NCI-H226 (cell line): Measurements from ENCODE around the gene FBN2.
A peak's percentile ranks its signal among the peaks of the same experiment; 100 is the strongest.

Experiments
- DNase-seq: peaks from one replicate; pipeline ENCODE4 v3.0.0-alpha.2; 2015

The FBN2 gene

GRCh38 chr5:128287740-128288139 lies 250.3 kb downstream of the FBN2 start:
- no peak for DNase-seq

GRCh38 chr5:128284236-128284635 lies 253.8 kb downstream of the FBN2 start:
- DNase-seq: peak; percentile 60

- DNase-seq: no peak
Observed at GRCh38 chr5:128279345-128279744, 258.7 kb downstream of the FBN2 start.

DNA sequence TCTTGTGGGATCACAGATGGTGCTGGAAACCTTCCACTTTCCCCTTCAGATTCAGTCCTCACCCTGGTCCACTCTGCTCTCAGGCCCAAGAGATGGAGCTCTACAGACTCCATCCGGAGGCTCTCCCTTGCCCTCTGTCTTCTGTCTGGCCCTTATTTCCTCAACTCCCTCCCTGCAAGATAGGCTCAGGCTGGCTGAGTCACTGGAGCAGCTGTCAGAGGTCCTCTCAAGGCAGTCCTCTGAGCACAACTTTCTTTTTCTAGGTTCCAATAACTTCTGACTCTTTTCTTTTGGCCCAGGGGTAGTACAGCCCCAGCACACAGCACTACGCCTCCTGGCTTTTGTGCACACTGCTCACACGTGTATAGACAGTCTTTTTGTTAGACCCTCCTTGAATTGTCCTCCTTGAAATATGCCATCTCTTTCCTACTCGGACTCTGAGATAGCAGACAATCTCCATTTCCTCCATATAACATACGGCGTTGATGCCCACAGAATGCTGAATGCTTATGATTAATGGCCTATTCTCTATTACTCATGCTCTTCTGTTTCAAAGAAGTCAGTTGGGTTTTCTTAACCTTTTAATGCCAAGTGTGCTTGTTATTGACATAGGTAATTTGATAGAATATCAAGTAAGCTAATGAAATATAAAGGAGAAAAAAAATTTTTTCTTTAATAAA lies 261.4 kb downstream of the FBN2 start:
- DNase-seq: peak; percentile 85

- no peak for DNase-seq
Observed at GRCh38 chr5:128274441-128274840, 263.6 kb downstream of the FBN2 start.

- DNase-seq: no peak
Observed at GRCh38 chr5:128273736-128274135, 264.3 kb downstream of the FBN2 start.

GRCh38 chr5:128271859-128272464 lies 266.1 kb downstream of the FBN2 start:
- DNase-seq: peak; percentile 77

DNA sequence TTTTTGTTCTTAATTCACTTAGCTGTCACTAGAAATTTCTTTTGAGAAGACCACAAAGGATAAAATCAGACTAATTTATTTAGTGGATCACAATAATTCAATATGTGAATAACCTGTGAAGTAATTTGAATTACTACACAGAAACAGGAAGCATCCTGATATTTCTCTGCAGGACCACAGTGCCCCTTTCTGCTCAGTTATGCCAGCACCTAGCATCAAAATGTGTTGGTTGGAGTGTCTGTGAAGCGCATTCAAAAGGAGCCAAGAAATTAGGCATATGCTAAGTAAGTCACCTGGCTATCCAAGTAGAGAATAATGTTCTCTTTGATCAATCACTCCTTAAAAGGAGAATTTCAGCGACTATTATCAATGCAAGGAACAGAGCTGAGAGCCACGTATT lies 267.0 kb downstream of the FBN2 start:
- DNase-seq: no peak

- no peak for DNase-seq
Observed at GRCh38 chr5:128264564-128265360, 273.3 kb downstream of the FBN2 start.

GRCh38 chr5:128263357-128263756 lies 274.7 kb downstream of the FBN2 start:
- DNase-seq: no peak

DNA sequence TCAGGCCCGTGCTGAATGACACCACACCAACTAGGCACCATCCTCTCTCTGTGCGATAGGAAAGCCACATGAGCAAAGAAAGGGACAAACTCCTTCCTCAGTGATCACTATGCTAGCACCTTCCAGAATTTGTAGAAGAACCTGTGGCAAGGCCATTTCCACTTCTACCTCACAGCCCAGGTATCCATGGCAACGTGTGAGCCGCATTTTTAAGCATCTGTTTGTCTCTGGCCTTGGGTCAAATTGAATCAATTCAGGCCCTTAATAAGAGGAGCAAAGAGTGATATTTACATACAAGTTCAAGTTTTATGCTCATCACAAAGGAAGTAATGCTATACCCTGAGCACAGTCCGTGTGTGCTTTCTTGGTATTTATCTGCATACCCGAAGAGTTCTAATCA lies 275.1 kb downstream of the FBN2 start:
- no peak for DNase-seq

- DNase-seq: no peak
Observed at GRCh38 chr5:128259607-128260021, 278.4 kb downstream of the FBN2 start.

DNA sequence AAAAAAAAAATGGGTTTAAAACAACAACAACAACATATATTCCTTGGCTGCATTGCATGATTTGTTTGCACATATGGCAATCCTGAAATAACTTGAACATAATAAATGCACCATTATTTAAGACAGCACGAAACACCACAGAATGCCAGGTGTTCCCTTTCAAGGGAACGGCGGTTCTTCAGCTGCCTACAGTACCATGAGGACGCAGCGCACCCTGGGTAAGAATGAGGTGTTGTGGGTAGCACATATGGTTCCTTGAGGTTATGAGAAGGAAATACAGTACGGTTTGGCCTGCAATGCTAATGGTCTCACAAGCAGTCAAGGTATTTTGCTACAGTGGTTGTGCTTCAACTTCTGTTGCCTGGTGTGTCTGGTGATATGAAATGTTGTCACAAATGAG lies 279.7 kb downstream of the FBN2 start:
- no peak for DNase-seq

DNA sequence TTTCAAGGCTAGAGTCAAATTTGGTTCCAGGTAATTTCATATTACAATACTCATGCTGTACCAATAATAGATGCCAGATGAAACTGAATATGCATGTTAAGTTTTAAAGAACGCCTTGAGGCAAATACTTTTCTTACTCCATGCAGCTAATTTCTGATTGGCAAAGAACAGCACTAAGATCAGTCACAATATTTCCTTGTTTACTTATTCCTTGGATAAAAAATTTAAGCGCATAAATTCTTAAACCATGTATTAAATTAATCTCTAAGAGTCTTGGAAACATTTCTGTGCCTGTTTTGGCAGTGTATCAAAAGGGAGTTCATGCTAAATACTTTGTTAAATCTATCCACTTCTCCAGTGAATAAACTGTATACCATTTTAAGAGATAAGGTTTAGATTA lies 281.0 kb downstream of the FBN2 start:
- no peak for DNase-seq

DNA sequence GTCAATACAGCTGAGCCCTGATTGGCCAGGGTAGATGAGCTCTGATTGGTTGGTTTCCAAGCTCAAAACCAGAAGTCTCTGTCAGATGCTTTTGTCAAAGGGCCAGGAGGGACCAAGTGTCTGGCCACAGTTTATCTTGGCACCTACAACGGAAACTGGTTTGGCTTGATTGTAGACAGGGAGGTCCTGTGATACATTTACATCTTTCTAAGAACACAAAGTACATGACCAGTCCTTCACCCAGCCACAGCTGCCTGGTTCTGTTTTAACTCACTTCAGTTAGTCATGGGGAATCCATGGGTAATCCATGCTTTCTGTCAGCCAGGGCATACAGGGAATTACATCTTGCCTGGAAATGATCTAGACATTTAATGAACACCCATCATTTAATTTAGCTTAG lies 283.3 kb downstream of the FBN2 start:
- DNase-seq: no peak

DNA sequence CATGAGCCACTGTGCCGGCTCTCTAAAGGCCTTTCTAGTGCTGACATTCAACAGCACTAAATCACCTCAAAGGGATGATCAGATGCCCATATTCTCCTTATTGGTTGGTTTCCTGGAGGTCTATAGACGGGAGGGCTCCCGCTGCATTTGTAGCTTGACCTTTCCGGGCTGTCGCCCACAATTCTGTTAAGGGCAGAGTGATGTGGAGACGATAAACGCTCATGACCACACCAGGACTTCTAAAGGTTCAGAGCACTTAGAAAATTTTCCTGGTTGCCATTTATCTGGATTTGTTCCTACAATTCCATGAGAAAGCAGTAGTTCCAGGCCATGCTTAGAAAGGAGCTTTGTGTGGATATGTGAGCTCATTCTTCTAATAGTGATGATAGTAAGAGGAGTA lies 284.2 kb downstream of the FBN2 start:
- no peak for DNase-seq

DNA sequence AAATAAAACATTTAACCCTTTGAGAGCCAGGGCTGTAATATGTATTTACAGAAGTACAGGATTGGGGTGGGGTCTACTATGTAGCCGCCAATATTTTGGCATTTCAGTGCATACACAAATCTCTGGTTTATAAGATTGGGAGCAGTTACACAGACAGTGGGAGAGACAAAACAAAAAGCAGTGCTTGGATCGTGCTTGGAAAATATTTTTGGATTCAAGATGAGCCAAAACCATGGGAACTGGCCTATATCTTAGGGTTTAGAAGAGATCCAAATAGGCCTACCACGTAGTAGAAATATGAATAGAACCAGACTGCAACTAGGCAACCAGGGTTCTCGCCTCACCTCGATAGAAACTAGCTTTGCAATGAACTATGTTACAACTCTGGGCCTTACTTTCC lies 284.9 kb downstream of the FBN2 start:
- no peak for DNase-seq

- no peak for DNase-seq
Observed at GRCh38 chr5:128252756-128253155, 285.3 kb downstream of the FBN2 start.

- no peak for DNase-seq
Observed at GRCh38 chr5:128252196-128252595, 285.8 kb downstream of the FBN2 start.

DNA sequence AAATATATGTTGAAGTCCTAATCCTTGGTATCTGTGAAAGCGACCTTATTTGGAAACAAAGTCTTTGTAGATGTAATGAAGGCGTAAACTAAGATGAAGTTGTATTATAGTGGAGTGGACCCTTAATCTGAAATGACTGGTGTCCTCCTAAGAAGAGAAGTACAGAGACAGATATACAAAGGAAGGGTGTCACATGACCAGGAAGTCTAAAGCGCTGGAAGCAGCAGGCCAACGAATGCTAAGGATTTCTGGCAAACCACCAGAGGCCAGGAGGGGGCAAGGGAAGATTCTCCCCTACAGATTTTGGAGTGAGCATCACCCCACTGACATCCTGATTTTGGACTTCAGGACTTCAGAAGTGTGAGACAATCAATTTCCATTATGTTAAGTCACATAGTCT lies 292.1 kb downstream of the FBN2 start:
- no peak for DNase-seq

DNA sequence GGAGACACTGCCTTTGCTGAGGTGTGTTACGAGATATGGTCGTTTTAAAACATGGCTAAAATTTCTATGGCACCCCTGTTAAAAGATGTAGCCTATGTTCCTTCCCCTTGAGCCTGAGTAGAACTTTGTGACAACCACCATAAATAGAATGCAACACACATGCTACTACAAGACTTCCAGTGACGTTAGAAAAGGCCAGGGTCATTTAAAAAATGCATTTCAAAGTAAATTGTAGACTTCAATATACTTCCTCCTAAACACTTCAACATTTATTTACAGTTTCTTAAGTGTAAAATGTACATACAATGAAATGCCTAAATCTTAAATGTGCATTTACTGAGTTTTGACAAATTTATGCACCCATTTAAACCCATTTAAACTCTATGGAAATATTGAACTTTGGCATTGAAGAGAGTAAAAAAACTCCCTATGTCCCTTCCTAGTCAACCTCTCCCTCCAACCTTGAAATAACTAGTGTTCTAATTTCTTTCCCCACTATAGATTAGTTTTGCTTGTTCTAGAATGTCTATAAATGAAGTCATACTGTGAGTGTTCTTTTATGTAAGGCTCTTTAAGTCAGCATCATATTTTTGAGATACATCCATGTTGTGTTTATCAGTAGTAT lies 294.0 kb downstream of the FBN2 start:
- no peak for DNase-seq

- DNase-seq: no peak
Observed at GRCh38 chr5:128241051-128241695, 296.9 kb downstream of the FBN2 start.

DNA sequence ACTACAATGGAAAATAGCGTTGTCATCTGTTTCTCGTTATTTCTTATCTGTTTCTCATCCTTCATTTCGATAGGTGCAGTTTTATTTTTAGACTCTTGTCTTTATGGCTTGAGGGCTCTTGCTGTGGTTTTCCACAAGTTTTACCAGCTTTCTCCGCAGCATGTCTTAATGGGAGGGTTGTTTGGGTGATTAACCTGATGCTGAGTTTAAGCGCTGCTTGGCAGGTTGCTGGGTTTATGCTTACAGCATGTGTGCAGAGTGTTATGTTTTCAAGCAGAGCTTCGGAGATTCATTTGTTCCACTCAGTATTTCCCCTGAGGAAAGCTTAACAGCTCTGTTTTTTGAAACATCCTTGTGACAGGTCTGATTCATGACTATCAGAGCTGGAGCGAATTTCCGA lies 300.5 kb downstream of the FBN2 start:
- DNase-seq: no peak
